NCI-H2081 (cell line): Measurements from ENCODE around the gene C1QTNF3.
"Not testable (repeated sequence)": the region's sequence is repeated elsewhere in the genome, so short reads cannot be mapped to it uniquely, and the experiment has no call there.

Experiments used
- DNase-seq, 2 experiments: peaks; one replicate each; lab custom pipeline; 2025; lab: John Stamatoyannopoulos, UW

The C1QTNF3 gene

GRCh38 chr5:34021334-34021733, 21.7 kb downstream of the C1QTNF3 start:
- no peak for DNase-seq

- no peak for DNase-seq
Measured at GRCh38 chr5:34020726-34021125, 22.3 kb downstream of the C1QTNF3 start.

- no peak for DNase-seq
Measured at GRCh38 chr5:34017254-34017653, 25.8 kb downstream of the C1QTNF3 start.

GRCh38 chr5:34016750-34017149, 26.3 kb downstream of the C1QTNF3 start:
- no peak for DNase-seq

GRCh38 chr5:34016222-34016621, 26.8 kb downstream of the C1QTNF3 start:
- DNase-seq = no peak

- DNase-seq = no peak
Measured at GRCh38 chr5:34015120-34015822, 27.7 kb downstream of the C1QTNF3 start.

GRCh38 chr5:34014626-34015025, 28.4 kb downstream of the C1QTNF3 start:
- no peak for DNase-seq

GRCh38 chr5:34013547-34013946, 29.5 kb downstream of the C1QTNF3 start:
- no peak for DNase-seq

GRCh38 chr5:34012791-34013190, 30.2 kb downstream of the C1QTNF3 start:
- no peak for DNase-seq

- DNase-seq = no peak
Measured at GRCh38 chr5:34011536-34011935, 31.5 kb downstream of the C1QTNF3 start.

GRCh38 chr5:34010146-34010545, 32.9 kb downstream of the C1QTNF3 start:
- not testable (repeated sequence) for DNase-seq

- DNase-seq = no peak
Measured at GRCh38 chr5:34009610-34010009, 33.4 kb downstream of the C1QTNF3 start.

GRCh38 chr5:34008802-34009201, 34.2 kb downstream of the C1QTNF3 start:
- no peak for DNase-seq

GRCh38 chr5:34007621-34008600, 35.1 kb downstream of the C1QTNF3 start, which contains the start of gene AMACR:
AMACR (minus strand) TSS chr5:34008050; CDS start chr5:34008019, 31 bp downstream.
- peak; percentile 97 to 98 for DNase-seq

GRCh38 chr5:34007201-34007620, 35.8 kb downstream of the C1QTNF3 start:
- DNase-seq = peak in 1 of 2 experiments; percentile 38

GRCh38 chr5:34005681-34006080, 37.3 kb downstream of the C1QTNF3 start:
- no peak for DNase-seq

GRCh38 chr5:34005211-34005610, 37.8 kb downstream of the C1QTNF3 start:
- no peak for DNase-seq

GRCh38 chr5:34003941-34004340, 39.1 kb downstream of the C1QTNF3 start:
- no peak for DNase-seq

- no peak for DNase-seq
Measured at GRCh38 chr5:34002629-34003328, 40.2 kb downstream of the C1QTNF3 start.

GRCh38 chr5:34001241-34001841, 41.7 kb downstream of the C1QTNF3 start:
- DNase-seq = peak; percentile 96 to 100

GRCh38 chr5:33999978-34000377, 43.0 kb downstream of the C1QTNF3 start:
- DNase-seq = no peak
